HAP-1 (cell line): ENCODE measurements around the gene USP17L10.
"Not testable (repeated sequence)": the region's sequence is repeated elsewhere in the genome, so short reads cannot be mapped to it uniquely, and the experiment has no call there.

Source experiments
- DNase-seq, 2 experiments: peaks; one replicate each; pipeline ENCODE4 v3.0.0-alpha.2; 2016 to 2020; ENCODE audit warnings: low spot score in 2 of 2
- H3K27me3 ChIP-seq: fragments of 250-450 bp; sonication (Bioruptor Pico); 2 replicates; pipeline ENCODE4 v1.5.1; 2020; ENCODE audit warnings: low read depth, mild to moderate bottlenecking, moderate library complexity
- H3K36me3 ChIP-seq: fragments of 250-450 bp; sonication (Bioruptor Pico); replicated peaks from 2 replicates; pipeline ENCODE4 v1.5.1; 2020; ENCODE audit warnings: mild to moderate bottlenecking
- H3K4me1 ChIP-seq: fragments of 250-450 bp; sonication (Bioruptor Pico); 2 replicates; pipeline ENCODE4 v1.5.1; 2020; ENCODE audit warnings: mild to moderate bottlenecking
- H3K4me3 ChIP-seq: fragments of 250-450 bp; sonication (Bioruptor Pico); 2 replicates; pipeline ENCODE4 v1.5.1; 2020; ENCODE audit warnings: mild to moderate bottlenecking, moderate library complexity
- H3K9me3 ChIP-seq: fragments of 250-450 bp; sonication (Bioruptor Pico); 2 replicates; pipeline ENCODE4 v1.5.1; 2020; ENCODE audit warnings: mild to moderate bottlenecking, moderate library complexity
- in situ Hi-C: fragments of 300-500 bp; cut with MboI; formaldehyde crosslinking; loops from 3 replicates; pipeline ENCODE4 v1.14.3; 2020; ENCODE audit warnings: low sequenced_read_pairs, inconsistent platforms, mixed read lengths

Gene USP17L10

GRCh38 chr4:9210357-9210756, at the start of gene USP17L10:
Gene USP17L10 (plus strand): TSS chr4:9210657. CDS start chr4:9210657, 0 bp downstream.
- H3K9me3 ChIP-seq, H3K4me3 ChIP-seq, H3K36me3 ChIP-seq, H3K27me3 ChIP-seq, in situ Hi-C loops, H3K4me1 ChIP-seq, DNase-seq: not testable (repeated sequence)

DNA sequence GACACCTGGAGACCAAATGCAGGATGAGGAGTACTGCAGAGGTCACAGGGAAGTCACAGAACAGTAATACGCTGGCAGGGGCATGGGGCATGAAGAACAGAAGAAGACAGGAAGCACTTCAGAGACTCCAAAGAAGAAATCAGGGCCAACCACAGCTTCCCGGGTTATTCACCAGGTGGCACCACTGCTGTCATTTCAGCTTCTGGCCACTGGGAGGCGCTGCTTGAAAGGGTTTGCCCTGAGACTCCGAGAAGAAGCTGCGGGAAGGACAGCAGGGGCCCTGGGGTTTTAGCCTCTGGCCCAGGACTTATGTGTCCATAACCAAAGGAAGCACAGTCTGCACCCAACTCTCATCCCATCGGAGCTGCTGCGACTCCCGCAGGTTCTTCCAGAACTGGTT, 44.5 kb upstream of the USP17L10 start:
- H3K4me3 ChIP-seq, H3K36me3 ChIP-seq, H3K27me3 ChIP-seq, in situ Hi-C loops, DNase-seq, H3K4me1 ChIP-seq, H3K9me3 ChIP-seq: not testable (repeated sequence)

GRCh38 chr4:9169791-9170459, 40.5 kb upstream of the USP17L10 start, which contains the start of gene FAM90A26:
Gene FAM90A26 (plus strand): TSS chr4:9170409. CDS start chr4:9173173, 2,764 bp downstream.
- H3K36me3 ChIP-seq, H3K4me1 ChIP-seq, H3K4me3 ChIP-seq, H3K27me3 ChIP-seq, H3K9me3 ChIP-seq, DNase-seq, in situ Hi-C loops: not testable (repeated sequence)

DNA sequence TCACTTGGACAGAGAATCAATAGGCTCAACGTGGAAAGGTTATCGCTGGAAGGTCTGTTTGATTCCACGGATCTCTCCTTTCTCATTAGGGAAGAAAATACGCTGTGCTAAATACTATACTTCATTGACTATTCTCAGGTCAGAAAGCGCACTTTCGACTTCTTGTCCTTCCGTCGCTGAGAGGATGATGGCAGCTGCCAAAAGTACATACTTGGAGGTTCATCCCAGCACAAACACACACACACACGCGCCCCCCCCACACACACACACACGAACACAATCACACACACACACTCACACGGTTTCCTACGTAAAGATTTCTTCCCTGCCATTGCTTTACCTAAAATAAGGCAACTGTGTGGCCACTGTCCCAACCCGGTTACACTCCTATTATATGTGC, 4.2 kb downstream of the USP17L10 start:
- in situ Hi-C loops, DNase-seq, H3K36me3 ChIP-seq: not testable (repeated sequence)

GRCh38 chr4:9215105-9215504, 4.6 kb downstream of the USP17L10 start, which contains the start of gene USP17L11:
Gene USP17L11 (plus strand): TSS chr4:9215405. CDS start chr4:9215405, 0 bp downstream.
- in situ Hi-C loops, H3K36me3 ChIP-seq: not testable (repeated sequence)

More for the DNA sequence above, 4.2 kb downstream of the USP17L10 start:
- H3K4me3 ChIP-seq, H3K27me3 ChIP-seq, H3K9me3 ChIP-seq, H3K4me1 ChIP-seq: not testable (repeated sequence)

GRCh38 chr4:9219852-9220251, 9.4 kb downstream of the USP17L10 start, which contains the start of gene USP17L12:
Gene USP17L12 (plus strand): TSS chr4:9220152. CDS start chr4:9220152, 0 bp downstream.
- H3K4me3 ChIP-seq, DNase-seq, H3K36me3 ChIP-seq, H3K27me3 ChIP-seq, in situ Hi-C loops, H3K9me3 ChIP-seq, H3K4me1 ChIP-seq: not testable (repeated sequence)

More at GRCh38 chr4:9215105-9215504, 4.6 kb downstream of the USP17L10 start, which contains the start of gene USP17L11:
- H3K4me3 ChIP-seq, H3K9me3 ChIP-seq, H3K4me1 ChIP-seq, DNase-seq, H3K27me3 ChIP-seq: not testable (repeated sequence)

GRCh38 chr4:9224596-9224995, 14.1 kb downstream of the USP17L10 start, which contains the start of gene USP17L13:
Gene USP17L13 (plus strand): TSS chr4:9224896. CDS start chr4:9224896, 0 bp downstream.
- DNase-seq, H3K36me3 ChIP-seq, in situ Hi-C loops: not testable (repeated sequence)

GRCh38 chr4:9230249-9230648, 19.8 kb downstream of the USP17L10 start:
- H3K27me3 ChIP-seq, H3K4me1 ChIP-seq, H3K36me3 ChIP-seq, H3K9me3 ChIP-seq, DNase-seq, H3K4me3 ChIP-seq, in situ Hi-C loops: not testable (repeated sequence)

More at GRCh38 chr4:9224596-9224995, 14.1 kb downstream of the USP17L10 start, which contains the start of gene USP17L13:
- H3K4me1 ChIP-seq, H3K9me3 ChIP-seq, H3K27me3 ChIP-seq, H3K4me3 ChIP-seq: not testable (repeated sequence)

- H3K4me1 ChIP-seq, H3K9me3 ChIP-seq, in situ Hi-C loops, DNase-seq, H3K27me3 ChIP-seq, H3K4me3 ChIP-seq, H3K36me3 ChIP-seq: not testable (repeated sequence)
Observed at GRCh38 chr4:9234085-9234484, 23.6 kb downstream of the USP17L10 start, which contains the start of gene USP17L15. Gene USP17L15 (plus strand): TSS chr4:9234385. CDS start chr4:9234385, 0 bp downstream.

GRCh38 chr4:9238461-9238860, 28.0 kb downstream of the USP17L10 start:
- H3K36me3 ChIP-seq, H3K9me3 ChIP-seq, H3K4me3 ChIP-seq, H3K27me3 ChIP-seq, H3K4me1 ChIP-seq, in situ Hi-C loops: not testable (repeated sequence)
- peak in 1 of 2 experiments; percentile 6 for DNase-seq

- H3K27me3 ChIP-seq, H3K4me3 ChIP-seq, H3K36me3 ChIP-seq, H3K9me3 ChIP-seq, in situ Hi-C loops, DNase-seq, H3K4me1 ChIP-seq: not testable (repeated sequence)
Observed at GRCh38 chr4:9243579-9243978, 33.1 kb downstream of the USP17L10 start, which contains the start of gene USP17L17. Gene USP17L17 (plus strand): TSS chr4:9243879. CDS start chr4:9243879, 0 bp downstream.

DNA sequence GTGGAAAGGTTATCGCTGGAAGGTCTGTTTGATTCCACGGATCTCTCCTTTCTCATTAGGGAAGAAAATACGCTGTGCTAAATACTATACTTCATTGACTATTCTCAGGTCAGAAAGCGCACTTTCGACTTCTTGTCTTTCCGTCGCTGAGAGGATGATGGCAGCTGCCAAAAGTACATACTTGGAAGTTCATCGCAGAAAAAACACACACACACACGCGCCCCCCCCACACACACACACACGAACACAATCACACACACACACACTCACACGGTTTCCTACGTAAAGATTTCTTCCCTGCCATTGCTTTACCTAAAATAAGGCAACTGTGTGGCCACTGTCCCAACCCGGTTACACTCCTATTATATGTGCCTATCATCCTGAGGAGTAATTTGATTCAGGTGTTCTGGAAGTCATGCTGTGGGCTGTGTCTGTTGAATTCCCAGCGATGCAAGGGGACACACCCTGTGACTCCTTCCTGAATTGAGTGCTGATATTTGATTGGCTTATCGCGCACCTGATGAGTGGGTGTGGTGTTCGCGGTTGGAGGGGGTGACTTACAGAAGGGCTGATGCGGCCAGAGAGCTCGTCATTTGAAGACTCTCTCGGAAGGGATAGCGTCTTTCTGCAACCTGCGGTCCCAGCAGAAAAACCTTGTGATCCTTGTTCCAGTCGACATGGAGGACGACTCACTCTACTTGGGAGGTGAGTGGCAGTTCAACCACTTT, 37.7 kb downstream of the USP17L10 start, which contains the start of gene USP17L18:
Gene USP17L18 (plus strand): TSS at position 678 of the 728 bp plus-strand sequence. CDS start 0 bp downstream, at position 678.
- H3K9me3 ChIP-seq, H3K4me1 ChIP-seq, H3K36me3 ChIP-seq, H3K4me3 ChIP-seq, in situ Hi-C loops, H3K27me3 ChIP-seq: not testable (repeated sequence)
- peak in 1 of 2 experiments; percentile 8 for DNase-seq

GRCh38 chr4:9253078-9253477, 42.6 kb downstream of the USP17L10 start, which contains the start of gene USP17L19:
Gene USP17L19 (plus strand): TSS chr4:9253378. CDS start chr4:9253378, 0 bp downstream.
- H3K4me1 ChIP-seq, H3K4me3 ChIP-seq, H3K36me3 ChIP-seq, H3K9me3 ChIP-seq, H3K27me3 ChIP-seq, DNase-seq, in situ Hi-C loops: not testable (repeated sequence)

- H3K4me3 ChIP-seq, in situ Hi-C loops, DNase-seq: not testable (repeated sequence)
Observed at GRCh38 chr4:9257824-9258223, 47.4 kb downstream of the USP17L10 start, which contains the start of gene USP17L20. Gene USP17L20 (plus strand): TSS chr4:9258124. CDS start chr4:9258124, 0 bp downstream.

More at GRCh38 chr4:9257824-9258223, 47.4 kb downstream of the USP17L10 start, which contains the start of gene USP17L20:
- H3K9me3 ChIP-seq, H3K36me3 ChIP-seq, H3K4me1 ChIP-seq, H3K27me3 ChIP-seq: not testable (repeated sequence)
